ENCODE measurements around the gene DNER. TPM values are rescaled to one million over a fixed set of nuclear protein-coding genes. Genes with fewer than 3 reads are reported as not detected.
"Not testable (repeated sequence)": the region's sequence is repeated elsewhere in the genome, so short reads cannot be mapped to it uniquely, and the experiment has no call there.

DNER gene
- total RNA-seq, 4 donors from 2014 or later, result 1.5 to 13.1 (median 4.7) TPM

DNA sequence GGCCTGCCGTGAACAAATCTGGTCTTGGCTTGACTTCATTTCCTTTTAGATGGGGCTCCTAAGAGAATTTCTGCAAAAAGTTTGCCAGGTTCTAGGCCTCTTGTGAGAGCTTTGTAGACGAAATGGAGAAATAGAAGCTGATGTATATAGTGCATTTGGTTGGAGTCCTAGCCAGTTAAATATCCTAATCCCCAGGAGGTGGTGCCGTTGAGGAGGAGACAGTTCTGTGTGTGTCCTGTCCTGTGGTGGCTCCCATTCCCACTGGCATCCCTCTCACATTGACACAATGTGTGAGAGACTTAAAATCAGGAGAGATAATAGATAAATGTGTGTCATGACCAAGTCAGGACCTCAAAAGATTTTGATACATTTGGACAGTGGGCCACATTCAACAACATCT, 34.6 kb upstream of the DNER start:
- Histone ChIP-seq H3K36me3 (no peaks in the 10 kb centered on the region), H3K4me1 (no peaks in the 10 kb centered on the region), H3K27me3 (no peaks in the 10 kb centered on the region), H3K4me3 (no peak overlapping the region), H3K27ac (no peak overlapping the region), H3K9me3 (no peaks in the 10 kb centered on the region)
- DNase-seq (ENCODE audit: low spot score in 2 of 2), result no peak
- TF ChIP-seq, protein P1, sequence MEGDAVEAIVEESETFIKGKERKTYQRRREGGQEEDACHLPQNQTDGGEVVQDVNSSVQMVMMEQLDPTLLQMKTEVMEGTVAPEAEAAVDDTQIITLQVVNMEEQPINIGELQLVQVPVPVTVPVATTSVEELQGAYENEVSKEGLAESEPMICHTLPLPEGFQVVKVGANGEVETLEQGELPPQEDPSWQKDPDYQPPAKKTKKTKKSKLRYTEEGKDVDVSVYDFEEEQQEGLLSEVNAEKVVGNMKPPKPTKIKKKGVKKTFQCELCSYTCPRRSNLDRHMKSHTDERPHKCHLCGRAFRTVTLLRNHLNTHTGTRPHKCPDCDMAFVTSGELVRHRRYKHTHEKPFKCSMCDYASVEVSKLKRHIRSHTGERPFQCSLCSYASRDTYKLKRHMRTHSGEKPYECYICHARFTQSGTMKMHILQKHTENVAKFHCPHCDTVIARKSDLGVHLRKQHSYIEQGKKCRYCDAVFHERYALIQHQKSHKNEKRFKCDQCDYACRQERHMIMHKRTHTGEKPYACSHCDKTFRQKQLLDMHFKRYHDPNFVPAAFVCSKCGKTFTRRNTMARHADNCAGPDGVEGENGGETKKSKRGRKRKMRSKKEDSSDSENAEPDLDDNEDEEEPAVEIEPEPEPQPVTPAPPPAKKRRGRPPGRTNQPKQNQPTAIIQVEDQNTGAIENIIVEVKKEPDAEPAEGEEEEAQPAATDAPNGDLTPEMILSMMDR (IDR thresholded peaks at IDR 0.05), result no peak
- TF ChIP-seq POLR2A (IDR thresholded peaks at IDR 0.05), result no peak
- WGBS, 2 donors, result 81 to 85% methylated on average over 3 of the region's 3 CpGs

DNA sequence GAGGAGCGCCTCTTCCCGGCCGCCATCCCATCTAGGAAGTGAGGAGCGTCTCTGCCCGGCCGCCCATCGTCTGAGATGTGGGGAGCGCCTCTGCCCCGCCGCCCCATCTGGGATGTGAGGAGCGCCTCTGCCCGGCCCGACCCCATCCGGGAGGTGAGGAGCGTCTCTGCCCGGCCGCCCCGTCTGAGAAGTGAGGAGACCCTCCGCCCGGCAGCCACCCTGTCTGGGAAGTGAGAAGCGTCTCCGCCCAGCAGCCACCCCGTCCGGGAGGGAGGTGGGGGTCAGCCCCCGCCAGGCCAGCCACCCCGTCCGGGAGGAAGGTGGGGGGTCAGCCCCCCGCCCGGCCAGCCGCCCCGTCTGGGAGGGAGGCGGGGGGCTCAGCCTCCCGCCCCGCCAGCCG, 28.3 kb upstream of the DNER start:
- not testable (repeated sequence) for H3K27me3 ChIP-seq; H3K4me3 ChIP-seq; H3K4me1 ChIP-seq; DNase-seq (ENCODE audit: low spot score in 2 of 2); H3K36me3 ChIP-seq; H3K27ac ChIP-seq
- peaks cover 0 to 25% (median 0%) of the 10 kb centered on the region in 4 donors for H3K9me3 ChIP-seq
- WGBS, 2 donors, result 96 to 98% methylated on average over 9 to 11 of the region's 35 CpGs

DNA sequence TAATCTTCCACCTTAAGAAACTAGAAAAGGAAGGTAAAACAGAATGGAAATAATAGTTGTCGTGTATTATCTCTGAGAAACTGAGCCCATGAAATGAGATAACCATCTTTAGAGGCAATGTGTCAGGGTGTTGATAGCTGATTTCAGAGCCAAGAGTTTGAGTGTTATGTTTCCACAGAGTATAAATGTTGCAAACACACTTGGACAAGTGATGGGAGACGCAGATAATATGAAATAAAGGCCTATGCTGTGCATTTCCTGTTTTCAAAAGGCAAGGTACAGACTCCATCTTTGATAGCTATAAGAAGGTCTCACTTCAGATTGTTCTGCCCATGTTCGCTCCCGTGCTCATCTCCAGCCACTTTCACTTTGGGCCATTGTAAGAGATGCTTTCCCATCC, 25.9 kb upstream of the DNER start:
- no peak for DNase-seq (ENCODE audit: low spot score in 2 of 2)
- 82 to 87% methylated on average over 4 of the region's 4 CpGs for WGBS, 2 donors
- Histone ChIP-seq H3K4me3 (no peak overlapping the region), H3K27me3 (no peaks in the 10 kb centered on the region), H3K9me3 (peaks cover 0 to 42% (median 2%) of the 10 kb centered on the region in 4 donors), H3K36me3 (no peaks in the 10 kb centered on the region), H3K27ac (no peak overlapping the region), H3K4me1 (no peaks in the 10 kb centered on the region)
- TF ChIP-seq, protein P1 (IDR thresholded peaks at IDR 0.05), result no peak
- TF ChIP-seq POLR2A (IDR thresholded peaks at IDR 0.05) (no peak), EP300 (IDR thresholded peaks at IDR 0.05) (no peak)

DNA sequence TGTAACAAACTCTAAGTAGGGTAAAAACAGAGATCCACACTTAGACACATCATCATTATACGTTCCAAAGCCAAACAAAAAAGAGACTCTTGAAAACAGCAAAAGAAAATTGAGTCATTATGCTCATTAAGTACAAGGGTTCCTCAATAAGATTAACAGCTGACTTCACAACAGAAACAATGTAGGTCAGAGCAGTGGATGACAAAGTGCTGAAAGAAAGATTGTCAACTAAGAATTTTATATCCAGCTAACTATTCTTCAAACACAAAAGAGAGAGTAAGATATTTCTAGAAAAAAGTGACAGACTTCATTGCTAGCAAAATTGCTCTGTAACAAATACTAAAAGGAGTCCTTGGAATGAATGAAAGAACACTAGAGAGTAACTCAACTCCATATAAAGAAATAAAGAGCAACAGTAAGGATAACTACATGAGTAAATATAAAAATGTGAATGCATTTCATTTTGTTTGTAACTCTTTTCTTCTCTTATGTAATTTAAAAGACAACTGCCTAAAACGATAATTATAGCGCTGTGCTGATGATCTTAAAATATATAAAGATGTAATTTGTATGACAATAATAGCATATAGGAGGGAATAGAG, 23.8 kb upstream of the DNER start:
- 82 to 89% methylated on average over 3 of the region's 3 CpGs for WGBS, 2 donors
- Histone ChIP-seq H3K27me3 (no peaks in the 10 kb centered on the region), H3K36me3 (no peaks in the 10 kb centered on the region), H3K4me1 (no peaks in the 10 kb centered on the region), H3K9me3 (peaks cover 0 to 42% (median 2%) of the 10 kb centered on the region in 4 donors), H3K27ac (no peak overlapping the region), H3K4me3 (no peak overlapping the region)
- no peak for DNase-seq (ENCODE audit: low spot score in 2 of 2)
- TF ChIP-seq POLR2A (IDR thresholded peaks at IDR 0.05), result no peak
- TF ChIP-seq, protein P1 (IDR thresholded peaks at IDR 0.05), result no peak
- TF ChIP-seq EP300 (IDR thresholded peaks at IDR 0.05), result no peak

DNA sequence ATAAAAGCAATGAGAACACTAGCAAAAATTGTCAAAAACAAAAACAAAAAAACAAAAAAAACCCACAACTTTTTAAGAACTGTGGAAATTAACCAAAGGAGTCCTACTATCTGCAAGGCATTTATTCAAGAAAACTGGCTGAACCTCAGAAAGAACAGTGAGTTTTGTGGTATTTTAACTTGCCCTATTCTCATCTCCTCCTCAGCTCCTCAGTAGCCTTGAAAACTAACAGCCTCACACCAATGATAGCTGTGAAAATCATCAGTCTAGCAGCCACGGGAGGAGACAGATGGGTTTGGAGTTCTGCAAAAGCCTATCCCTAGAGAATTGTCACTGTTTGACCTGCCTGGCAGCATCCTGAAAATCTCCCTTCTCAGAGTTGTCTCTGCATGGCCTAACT, 20.1 kb upstream of the DNER start:
- Histone ChIP-seq H3K27ac (no peak overlapping the region), H3K27me3 (no peaks in the 10 kb centered on the region), H3K4me1 (no peaks in the 10 kb centered on the region), H3K36me3 (no peaks in the 10 kb centered on the region), H3K4me3 (no peak overlapping the region), H3K9me3 (peaks cover 0 to 33% (median 2%) of the 10 kb centered on the region in 4 donors)
- 30 to 55% methylated on average over 1 of the region's 1 CpG for WGBS, 2 donors
- TF ChIP-seq EP300 (IDR thresholded peaks at IDR 0.05) (no peak), POLR2A (IDR thresholded peaks at IDR 0.05) (no peak)
- TF ChIP-seq, protein P1 (IDR thresholded peaks at IDR 0.05), result no peak
- DNase-seq (ENCODE audit: low spot score in 2 of 2), result no peak
